ENCODE data around the gene WDR55.

GRCh38 chr5:140700177-140701144 is 35.8 kb downstream of the WDR55 start, which contains the start of gene ZMAT2:
- TF ChIP-seq CTCF (IDR thresholded peaks at IDR 0.05; ENCODE audit: borderline replicate concordance, extremely low read depth, low read length, poor library complexity, severe bottlenecking) (no peak), EZH2 (IDR thresholded peaks at IDR 0.05; ENCODE audit: borderline replicate concordance, low read depth, low read length, severe bottlenecking) (no peak)
